HuH-7.5 (cell line): ENCODE measurements around the gene SLMAP.

ENCODE experiments used
- DNase-seq: peaks from one replicate; pipeline ENCODE4 v3.0.0; 2011; ENCODE audit warnings: low spot score

The SLMAP gene

DNA sequence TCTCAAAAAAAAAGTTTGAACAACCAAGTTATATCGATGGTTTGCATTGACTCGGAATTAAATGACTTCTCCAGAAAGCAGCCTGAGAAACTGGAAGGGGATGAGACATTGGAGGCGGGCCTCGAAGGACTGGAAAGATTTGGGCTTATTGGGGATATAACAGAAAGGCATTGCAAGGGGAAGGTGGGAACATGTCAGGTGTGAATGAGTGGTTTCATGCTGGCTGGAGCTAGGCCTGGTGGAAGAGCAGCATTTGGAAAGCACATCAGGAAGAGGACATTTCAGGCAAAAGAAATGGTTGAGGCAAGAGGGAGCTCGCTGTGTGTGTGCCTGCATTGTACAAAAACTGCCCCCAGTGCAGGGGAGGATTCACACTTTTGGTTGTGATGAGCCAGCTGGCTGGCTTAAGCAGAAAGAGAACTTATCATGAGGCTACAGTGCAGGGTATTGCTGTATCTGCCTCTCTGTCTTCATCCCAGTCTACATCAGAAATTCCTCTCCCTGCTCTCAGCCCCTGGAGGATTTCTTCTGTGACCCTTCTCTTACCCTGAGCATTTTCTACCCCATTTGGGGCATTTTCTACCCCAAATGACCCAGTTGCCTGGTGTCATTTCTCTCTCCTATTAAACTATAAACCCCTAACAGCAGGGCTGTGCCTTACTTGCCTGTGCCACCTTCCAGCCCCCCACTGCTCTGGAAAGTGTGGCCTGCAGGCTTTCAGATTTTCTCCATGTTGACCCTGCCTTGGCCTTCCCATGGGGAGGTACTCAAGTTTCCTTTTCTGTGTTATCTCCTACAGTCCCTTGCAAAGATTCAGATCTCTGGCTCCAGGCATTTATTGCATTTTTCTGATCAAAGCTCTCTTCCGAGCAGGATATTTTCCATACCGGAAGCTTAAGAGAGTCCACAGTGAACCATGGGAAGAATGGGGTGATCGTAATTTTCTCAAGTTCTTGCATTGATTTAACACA, 187.7 kb downstream of the SLMAP start:
- no peak for DNase-seq

DNA sequence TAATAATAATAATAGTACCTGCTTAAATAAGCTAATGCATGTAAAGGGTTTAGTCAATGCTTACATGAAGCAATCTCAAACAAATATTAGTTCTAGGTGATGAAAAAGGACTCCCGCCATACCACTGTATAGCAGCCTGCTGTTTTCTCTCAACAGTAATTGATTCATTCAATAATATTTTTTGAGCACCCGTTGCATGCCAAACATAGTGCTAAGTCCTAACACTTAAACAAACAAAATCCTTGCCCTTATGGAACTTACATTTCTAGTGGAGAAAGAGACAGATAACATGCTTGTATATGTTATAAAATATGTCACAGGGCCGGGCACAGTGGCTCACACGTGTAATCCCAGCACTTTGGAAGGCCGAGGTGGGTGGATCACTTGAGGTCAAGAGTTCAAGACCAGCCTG, 190.9 kb downstream of the SLMAP start:
- no peak for DNase-seq

DNA sequence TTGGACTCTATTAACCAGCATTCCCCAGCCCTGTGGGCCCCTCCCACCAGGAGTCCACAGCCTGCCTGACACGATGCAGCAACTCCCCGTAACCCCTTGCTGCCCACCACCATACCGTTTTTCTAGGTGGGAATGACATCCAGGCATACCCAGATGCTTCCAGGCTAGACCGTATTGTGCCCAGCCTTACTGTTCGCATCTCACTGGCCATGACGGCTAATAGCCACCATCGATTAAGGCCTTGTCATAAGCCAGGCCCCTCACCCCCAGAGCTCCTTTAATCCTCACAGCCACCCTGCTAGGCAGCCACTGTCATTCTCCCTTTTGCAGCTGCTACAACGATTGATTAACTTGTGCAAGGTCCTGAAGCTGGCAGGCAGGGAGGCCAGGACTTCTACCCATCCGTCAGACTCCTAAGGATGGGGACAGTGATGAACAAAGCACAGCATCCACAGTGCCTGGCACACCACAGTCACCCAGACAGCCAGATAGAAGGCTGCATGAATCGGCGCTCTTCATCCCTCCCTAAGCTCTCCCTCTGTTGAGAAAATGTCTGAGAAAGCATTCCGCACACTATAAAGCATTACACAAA, 192.1 kb downstream of the SLMAP start:
- no peak for DNase-seq

DNA sequence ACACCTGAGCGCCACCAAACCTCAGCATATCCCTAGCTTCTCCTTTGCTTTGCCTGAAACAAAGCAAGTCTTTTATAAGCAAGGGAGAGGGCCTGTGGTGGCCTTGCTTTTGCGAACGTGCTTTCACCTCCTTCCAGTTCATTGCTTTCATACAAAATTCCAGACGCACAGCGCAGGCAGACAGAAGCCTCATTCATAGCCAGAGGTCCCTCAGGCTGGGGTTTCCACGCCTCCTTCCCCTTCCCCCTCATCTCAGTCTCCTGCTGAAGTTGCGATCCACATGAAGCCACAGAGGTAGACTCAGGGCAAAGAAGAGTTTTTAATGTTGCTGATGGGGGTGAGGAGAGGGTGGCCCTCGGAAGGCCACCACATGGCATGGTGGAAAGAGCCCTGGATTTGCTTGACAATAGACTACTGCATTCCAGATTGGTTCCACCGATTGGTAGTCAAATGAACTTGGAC, 192.7 kb downstream of the SLMAP start:
- DNase-seq = no peak

- DNase-seq = no peak
These were observed 193.2 kb downstream of the SLMAP start for GRCh38 chr3:57949344-57949743.

DNA sequence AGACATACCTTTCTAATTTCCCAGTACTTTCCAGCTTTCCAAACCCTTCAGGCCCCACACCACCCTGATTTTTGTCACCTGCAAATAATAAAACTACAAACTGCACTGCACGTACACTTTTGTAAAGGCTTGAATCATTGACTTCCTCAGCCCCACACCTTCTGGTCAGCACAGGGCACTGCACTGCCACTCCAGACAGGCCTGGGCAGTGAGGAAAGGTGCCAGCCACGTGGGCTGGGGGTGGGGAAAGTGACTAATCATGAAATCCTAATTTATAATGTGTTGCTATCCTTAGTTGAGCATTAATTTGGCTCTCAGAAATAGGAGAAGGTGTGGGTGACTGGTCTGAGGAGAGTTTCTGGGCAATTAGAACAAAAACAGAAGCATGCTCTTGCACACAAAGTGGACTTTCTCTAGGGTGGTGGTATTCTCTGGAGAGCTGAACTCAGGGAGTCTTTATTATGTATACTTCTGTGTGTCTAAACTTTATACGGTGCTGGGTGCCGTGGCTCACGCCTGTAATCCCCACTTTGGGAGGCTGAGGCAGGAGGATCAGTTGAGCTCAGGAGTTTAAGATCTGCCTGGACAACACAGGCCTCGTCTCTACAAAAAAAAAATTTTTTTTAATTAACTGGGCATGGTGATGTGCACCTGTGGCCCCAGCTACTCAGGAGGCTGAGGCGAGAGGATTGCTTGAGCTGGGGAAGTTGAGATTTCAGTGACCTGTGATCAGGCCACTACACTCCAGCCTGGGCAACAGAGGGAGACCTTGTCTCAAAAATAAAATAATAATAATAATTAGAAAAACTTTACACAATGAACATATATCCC, 193.9 kb downstream of the SLMAP start:
- DNase-seq = no peak

GRCh38 chr3:57951066-57951882, 195.2 kb downstream of the SLMAP start:
- no peak for DNase-seq

GRCh38 chr3:57952208-57952631, 196.1 kb downstream of the SLMAP start:
- no peak for DNase-seq

- DNase-seq = no peak
These were observed 196.5 kb downstream of the SLMAP start for GRCh38 chr3:57952651-57953050.

- no peak for DNase-seq
These were observed 197.5 kb downstream of the SLMAP start for GRCh38 chr3:57953576-57953975.

GRCh38 chr3:57956119-57956832, 200.2 kb downstream of the SLMAP start:
- no peak for DNase-seq

DNA sequence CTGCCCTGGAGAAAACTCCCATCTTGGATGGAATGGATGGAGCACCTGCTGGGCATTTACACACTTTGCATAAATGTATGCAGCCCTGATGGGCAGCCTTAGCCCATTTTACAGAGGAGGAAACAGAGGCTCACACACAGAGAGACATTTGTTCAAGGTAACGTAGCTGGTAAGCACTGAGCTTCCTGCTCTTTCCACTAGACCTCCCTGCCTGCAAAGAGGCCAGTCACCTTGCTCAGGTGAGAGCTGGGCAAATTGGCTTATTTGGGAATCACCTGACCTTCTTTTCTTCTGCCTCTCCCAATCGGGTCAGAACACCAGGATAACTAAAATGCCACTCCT, 200.7 kb downstream of the SLMAP start:
- DNase-seq = no peak

GRCh38 chr3:57957824-57958223, 201.7 kb downstream of the SLMAP start:
- no peak for DNase-seq

GRCh38 chr3:57958642-57959422, 202.7 kb downstream of the SLMAP start:
- no peak for DNase-seq

GRCh38 chr3:57959423-57960173, 203.5 kb downstream of the SLMAP start:
- DNase-seq = no peak

- DNase-seq = no peak
These were observed 204.0 kb downstream of the SLMAP start for GRCh38 chr3:57960174-57960505.

DNA sequence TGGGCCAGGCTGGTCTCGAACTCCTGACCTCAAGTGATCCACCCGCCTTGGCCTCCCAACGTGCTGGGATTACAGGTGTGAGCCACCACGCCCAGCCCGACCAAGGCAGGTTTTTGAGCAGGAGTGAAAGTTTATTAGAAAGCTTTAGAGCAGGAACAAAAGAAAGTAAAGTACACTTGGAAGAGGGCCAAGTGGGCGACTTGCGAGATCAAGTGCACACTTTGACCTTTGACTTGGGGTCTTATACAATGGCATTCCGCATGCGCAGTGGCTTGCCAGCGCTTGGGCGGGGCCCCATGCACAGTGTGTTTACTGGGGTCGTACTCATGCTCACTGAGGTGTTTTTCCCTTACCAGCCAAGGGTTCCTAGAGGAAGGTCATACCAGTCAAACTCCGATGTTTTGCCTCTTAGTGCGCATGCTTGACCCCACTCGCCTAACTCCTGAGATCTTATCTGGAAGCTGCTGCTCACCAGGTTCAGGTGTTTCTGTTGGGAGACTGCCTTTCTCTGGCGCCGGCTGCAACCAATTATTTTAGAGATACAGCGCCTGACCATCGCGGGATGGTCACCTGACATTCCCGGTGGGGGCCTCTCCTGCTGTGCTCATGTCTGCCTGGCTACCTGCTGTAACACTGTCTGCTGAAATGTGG, 205.2 kb downstream of the SLMAP start:
- no peak for DNase-seq

DNA sequence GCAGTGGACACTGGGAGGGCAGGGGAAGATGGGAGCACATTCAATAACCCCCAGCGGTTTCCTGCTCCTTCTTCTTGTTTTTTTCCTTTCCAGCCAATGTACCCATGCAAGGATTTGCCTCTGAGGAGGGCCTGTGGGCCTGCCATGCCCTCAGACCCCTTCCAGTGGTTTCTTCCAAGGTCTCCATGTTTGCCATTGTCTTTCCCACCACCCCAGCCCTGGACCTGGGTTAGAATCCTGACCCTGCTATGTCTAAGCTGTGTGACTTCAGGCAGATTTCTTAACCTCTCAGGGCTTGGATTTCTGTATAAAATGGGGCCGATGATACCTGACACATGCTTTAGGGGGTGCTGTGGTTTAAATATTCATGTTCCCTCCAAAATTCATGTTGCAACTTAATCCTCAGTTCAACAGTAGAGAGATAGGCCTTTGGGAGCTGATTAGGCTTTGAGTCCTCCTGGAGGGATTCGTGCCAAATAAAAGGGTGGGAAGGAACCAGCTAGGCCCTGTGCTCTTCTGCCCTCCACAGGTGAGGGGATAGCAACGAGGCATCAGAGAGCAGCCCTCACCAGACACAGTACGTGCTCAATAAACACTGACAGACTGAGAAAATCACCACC, 205.8 kb downstream of the SLMAP start:
- DNase-seq = no peak

DNA sequence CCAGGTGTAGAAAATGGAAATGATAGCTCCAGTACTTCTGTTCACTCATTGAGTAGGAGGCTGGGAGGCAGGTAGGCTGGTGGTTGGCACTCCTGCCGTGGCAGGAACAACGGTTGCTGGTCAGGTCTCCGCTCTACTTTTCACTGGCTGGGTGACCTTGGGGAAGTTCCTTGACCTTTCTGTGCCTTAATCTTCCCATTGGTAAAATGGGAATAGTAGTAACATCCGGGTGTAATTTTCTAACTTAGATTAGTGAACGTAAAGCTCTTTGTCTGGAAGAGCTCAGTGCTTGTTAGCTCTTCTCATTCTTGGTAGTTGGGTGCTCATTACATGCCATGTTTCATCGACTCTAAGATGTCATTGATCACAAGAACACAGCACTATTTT, 206.3 kb downstream of the SLMAP start:
- DNase-seq = no peak
